HL-60/S4 treated with phorbol 12-myristate 13-acetate at 8.2 ng/mL for 4 days and 3 days (cell line): ENCODE data around the gene ARHGEF5.
"Not testable (repeated sequence)": the region's sequence is repeated elsewhere in the genome, so short reads cannot be mapped to it uniquely, and the experiment has no call there.

Experiments used
- in situ Hi-C: fragments of 300-500 bp; cut with MboI; formaldehyde crosslinking; loops from 2 replicates; pipeline ENCODE4 v1.15.0; 2022; ENCODE audit warnings: low sequenced_read_pairs

Gene ARHGEF5

DNA sequence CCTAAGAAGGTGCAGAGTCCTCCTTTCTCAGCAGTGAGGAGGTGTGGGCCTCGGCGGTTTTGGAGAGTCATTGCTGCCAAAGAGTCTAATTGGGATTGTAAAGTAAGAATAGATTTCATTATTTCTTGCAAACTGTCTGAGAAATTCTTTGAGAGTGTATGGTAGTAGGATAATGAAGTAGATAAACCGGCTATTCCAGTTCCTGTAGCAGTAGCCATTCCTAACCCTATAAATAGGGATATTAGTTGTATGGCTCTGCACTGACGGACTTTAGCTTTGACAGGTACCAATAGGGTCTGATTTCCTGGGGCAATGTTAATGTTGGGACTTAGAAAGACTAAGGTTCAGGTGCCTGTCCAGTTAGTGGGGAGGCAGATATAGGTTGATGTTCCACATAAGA lies 63.7 kb downstream of the ARHGEF5 start:
- in situ Hi-C loops = not testable (repeated sequence)

DNA sequence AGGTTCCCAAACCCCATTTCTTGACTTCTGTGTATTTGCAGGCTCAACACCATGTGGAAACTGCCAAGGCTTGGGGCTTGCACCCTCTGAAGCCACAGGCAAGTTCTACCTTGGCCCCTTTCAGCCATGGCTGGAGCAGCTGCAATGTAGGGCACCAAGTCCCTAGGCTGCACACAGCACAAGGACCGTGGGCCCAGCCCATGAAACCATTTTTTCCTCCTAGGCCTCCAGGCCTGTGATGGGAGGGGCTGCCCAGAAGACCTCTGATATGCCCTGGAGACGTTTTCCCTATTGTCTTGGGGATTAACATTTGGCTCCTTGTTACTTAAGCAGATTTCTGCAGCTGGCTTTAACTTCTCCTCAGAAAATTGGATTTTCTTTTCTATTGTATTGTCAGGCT lies 72.3 kb downstream of the ARHGEF5 start:
- in situ Hi-C loops = not testable (repeated sequence)

GRCh38 chr7:144428431-144428830 lies 73.2 kb downstream of the ARHGEF5 start:
- in situ Hi-C loops = no loop called here
